ENCODE measurements around the gene OLFM3.
A peak's percentile ranks its signal among the peaks of the same experiment; 100 is the strongest.

OLFM3 gene

GRCh38 chr1:101841824-101842223 is 154.9 kb downstream of the OLFM3 start:
- no peak for DNase-seq

GRCh38 chr1:101835988-101836387 is 160.7 kb downstream of the OLFM3 start:
- no peak for DNase-seq

GRCh38 chr1:101833312-101833711 is 163.4 kb downstream of the OLFM3 start:
- no peak for DNase-seq

- no peak for DNase-seq
These were observed 170.3 kb downstream of the OLFM3 start for GRCh38 chr1:101826416-101826815.

- DNase-seq = peak; percentile 11
These were observed 176.7 kb downstream of the OLFM3 start for GRCh38 chr1:101820071-101820470.

GRCh38 chr1:101816262-101816661 is 180.5 kb downstream of the OLFM3 start:
- DNase-seq = no peak

- no peak for DNase-seq
These were observed 198.3 kb downstream of the OLFM3 start for GRCh38 chr1:101798417-101798816.

GRCh38 chr1:101797722-101798121 is 199.0 kb downstream of the OLFM3 start:
- no peak for DNase-seq

GRCh38 chr1:101781201-101781831 is 215.4 kb downstream of the OLFM3 start:
- DNase-seq = peak; percentile 91

- peak; percentile 8 for DNase-seq
These were observed 227.2 kb downstream of the OLFM3 start for GRCh38 chr1:101769520-101769919.

- DNase-seq = no peak
These were observed 238.7 kb downstream of the OLFM3 start for GRCh38 chr1:101757985-101758384.

GRCh38 chr1:101756411-101756810 is 240.3 kb downstream of the OLFM3 start:
- no peak for DNase-seq
